DOHH2 (cell line): ENCODE measurements around the gene ZNF493.

Experiments
- H3F3A ChIP-seq: fragments of 200-600 bp; sonication (generic), shearing (Covaris generic); 2 replicates; pipeline ENCODE4 v1.6.0; 2016; ENCODE audit warnings: antibody characterized with exemption, mild to moderate bottlenecking; ENCODE audit not compliant: control insufficient read depth, insufficient read depth
- H3K27ac ChIP-seq: fragments of 200-600 bp; sonication (generic); 2 replicates; pipeline ENCODE4 v1.5.1; 2014; ENCODE audit warnings: low read depth, mild to moderate bottlenecking, low read length, moderate library complexity
- H3K27me3 ChIP-seq: fragments of 200-600 bp; sonication (generic); 2 replicates; pipeline ENCODE4 v1.6.1; 2014; ENCODE audit warnings: mild to moderate bottlenecking, low read length, mixed read lengths; ENCODE audit not compliant: control insufficient read depth
- H3K36me3 ChIP-seq: fragments of 200-600 bp; sonication (generic); 2 replicates; pipeline ENCODE4 v1.6.1; 2014; ENCODE audit warnings: mild to moderate bottlenecking, low read length, moderate library complexity, mixed read lengths; ENCODE audit not compliant: control insufficient read depth
- H3K4me1 ChIP-seq: fragments of 200-600 bp; sonication (generic); 2 replicates; pipeline ENCODE4 v1.6.1; 2014; ENCODE audit warnings: mild to moderate bottlenecking, low read length, mixed read lengths; ENCODE audit not compliant: control insufficient read depth
- H3K4me2 ChIP-seq: fragments of 200-600 bp; sonication (generic); 2 replicates; pipeline ENCODE4 v1.6.0; 2014; ENCODE audit warnings: mild to moderate bottlenecking, low read length, moderate library complexity
- H3K4me3 ChIP-seq: fragments of 200-600 bp; sonication (generic); 2 replicates; pipeline ENCODE4 v1.5.1; 2014; ENCODE audit warnings: mild to moderate bottlenecking, low read length, mixed read lengths
- H3K79me2 ChIP-seq: fragments of 200-600 bp; sonication (generic); 2 replicates; pipeline ENCODE4 v1.6.1; 2014; ENCODE audit warnings: mild to moderate bottlenecking, low read length, mixed read lengths; ENCODE audit not compliant: control insufficient read depth
- H3K9me2 ChIP-seq: fragments of 200-600 bp; sonication (generic); replicated peaks from 2 replicates; pipeline ENCODE4 v1.6.1; 2014; ENCODE audit warnings: mild to moderate bottlenecking, low read length, mixed read lengths; ENCODE audit not compliant: control insufficient read depth
- H3K9me3 ChIP-seq: fragments of 200-600 bp; sonication (generic); 2 replicates; pipeline ENCODE4 v1.6.1; 2014; ENCODE audit warnings: antibody characterized with exemption, low read length, mixed read lengths; ENCODE audit not compliant: control insufficient read depth, insufficient read depth
- H4K20me1 ChIP-seq: fragments of 200-600 bp; sonication (generic); 2 replicates; pipeline ENCODE4 v1.6.0; 2014; ENCODE audit warnings: low read depth, mild to moderate bottlenecking, antibody characterized with exemption, low read length, moderate library complexity; ENCODE audit not compliant: control insufficient read depth, insufficient read depth
- EZH2phosphoT487 ChIP-seq: fragments of 200-600 bp; sonication (generic); IDR thresholded peaks from 2 replicates; pipeline ENCODE4 v1.6.1; 2017; ENCODE audit warnings: borderline replicate concordance, mild to moderate bottlenecking, antibody characterized with exemption, low read length, moderate library complexity, mixed read lengths
- TF ChIP-seq, protein P1 (sequence below): fragments of 200-600 bp; sonication (generic); IDR thresholded peaks from one replicate; pipeline ENCODE4 v1.5.1; 2014; ENCODE audit warnings: antibody characterized with exemption, mild to moderate bottlenecking, low read depth, low read length; ENCODE audit not compliant: poor library complexity, severe bottlenecking

ZNF493 gene

DNA sequence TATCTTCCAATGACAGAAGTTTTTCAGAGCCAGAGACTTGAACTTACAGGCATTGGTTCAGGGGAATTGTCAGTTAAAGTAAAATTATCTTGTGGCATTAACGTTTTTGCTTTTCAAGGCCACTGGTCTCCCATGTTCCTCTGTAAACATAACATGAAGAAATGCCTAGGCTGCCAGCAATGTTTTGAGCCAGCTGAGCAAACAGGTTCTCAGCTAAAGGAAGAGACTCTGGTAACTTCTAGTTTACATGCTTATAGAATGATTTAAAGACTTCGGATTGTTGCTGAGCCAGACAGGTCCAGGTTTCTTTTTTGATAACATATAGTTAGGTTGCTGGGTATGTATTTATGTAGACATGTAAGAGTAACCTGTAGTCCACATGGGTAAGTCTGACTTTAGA, 35.7 kb downstream of the ZNF493 start:
- Histone ChIP-seq H3F3A (no peaks in the 10 kb centered on the region), H4K20me1 (no peaks in the 10 kb centered on the region), H3K27ac (no peak overlapping the region), H3K9me3 (peaks cover 3% of the 10 kb centered on the region; the same call in 1 of the 2 replicates), H3K27me3 (no peaks in the 10 kb centered on the region), H3K36me3 (no peaks in the 10 kb centered on the region), H3K4me2 (no peak overlapping the region), H3K4me1 (no peaks in the 10 kb centered on the region), H3K9me2 (no peaks in the 10 kb centered on the region), H3K4me3 (no peak overlapping the region), H3K79me2 (no peaks in the 10 kb centered on the region)
- TF ChIP-seq EZH2phosphoT487 = no peak

DNA sequence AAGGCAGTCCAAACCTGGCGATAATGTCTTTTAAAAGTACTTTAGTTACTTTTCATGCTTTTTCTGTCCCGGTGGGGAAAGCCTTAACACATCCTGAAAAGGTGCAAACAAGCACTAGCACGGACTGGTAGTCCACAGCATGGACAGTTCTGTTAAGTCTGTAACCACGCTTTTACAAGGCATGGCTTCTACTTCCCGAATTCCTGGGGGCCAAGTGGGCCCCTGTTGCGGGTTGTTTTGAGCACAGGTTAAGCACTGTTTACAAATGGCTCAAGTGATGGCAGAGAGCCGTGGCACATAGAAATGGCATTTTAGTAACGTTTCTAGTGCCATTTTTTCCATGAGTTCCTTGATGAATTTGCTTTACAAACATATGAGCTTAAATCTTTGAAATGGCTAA, 37.6 kb downstream of the ZNF493 start:
- H3K9me3 ChIP-seq = peaks cover 8% of the 10 kb centered on the region; the same call in 1 of the 2 replicates
- no peaks in the 10 kb centered on the region for H3K36me3 ChIP-seq
- no peaks in the 10 kb centered on the region for H3K4me1 ChIP-seq
- H3F3A ChIP-seq = no peaks in the 10 kb centered on the region
- H3K4me3 ChIP-seq = no peak overlapping the region
- no peaks in the 10 kb centered on the region for H3K27me3 ChIP-seq
- no peaks in the 10 kb centered on the region for H3K9me2 ChIP-seq
- TF ChIP-seq, protein P1, sequence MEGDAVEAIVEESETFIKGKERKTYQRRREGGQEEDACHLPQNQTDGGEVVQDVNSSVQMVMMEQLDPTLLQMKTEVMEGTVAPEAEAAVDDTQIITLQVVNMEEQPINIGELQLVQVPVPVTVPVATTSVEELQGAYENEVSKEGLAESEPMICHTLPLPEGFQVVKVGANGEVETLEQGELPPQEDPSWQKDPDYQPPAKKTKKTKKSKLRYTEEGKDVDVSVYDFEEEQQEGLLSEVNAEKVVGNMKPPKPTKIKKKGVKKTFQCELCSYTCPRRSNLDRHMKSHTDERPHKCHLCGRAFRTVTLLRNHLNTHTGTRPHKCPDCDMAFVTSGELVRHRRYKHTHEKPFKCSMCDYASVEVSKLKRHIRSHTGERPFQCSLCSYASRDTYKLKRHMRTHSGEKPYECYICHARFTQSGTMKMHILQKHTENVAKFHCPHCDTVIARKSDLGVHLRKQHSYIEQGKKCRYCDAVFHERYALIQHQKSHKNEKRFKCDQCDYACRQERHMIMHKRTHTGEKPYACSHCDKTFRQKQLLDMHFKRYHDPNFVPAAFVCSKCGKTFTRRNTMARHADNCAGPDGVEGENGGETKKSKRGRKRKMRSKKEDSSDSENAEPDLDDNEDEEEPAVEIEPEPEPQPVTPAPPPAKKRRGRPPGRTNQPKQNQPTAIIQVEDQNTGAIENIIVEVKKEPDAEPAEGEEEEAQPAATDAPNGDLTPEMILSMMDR = no peak
- H3K27ac ChIP-seq = no peak overlapping the region
- H4K20me1 ChIP-seq = no peaks in the 10 kb centered on the region
- no peak overlapping the region for H3K4me2 ChIP-seq
- no peaks in the 10 kb centered on the region for H3K79me2 ChIP-seq

DNA sequence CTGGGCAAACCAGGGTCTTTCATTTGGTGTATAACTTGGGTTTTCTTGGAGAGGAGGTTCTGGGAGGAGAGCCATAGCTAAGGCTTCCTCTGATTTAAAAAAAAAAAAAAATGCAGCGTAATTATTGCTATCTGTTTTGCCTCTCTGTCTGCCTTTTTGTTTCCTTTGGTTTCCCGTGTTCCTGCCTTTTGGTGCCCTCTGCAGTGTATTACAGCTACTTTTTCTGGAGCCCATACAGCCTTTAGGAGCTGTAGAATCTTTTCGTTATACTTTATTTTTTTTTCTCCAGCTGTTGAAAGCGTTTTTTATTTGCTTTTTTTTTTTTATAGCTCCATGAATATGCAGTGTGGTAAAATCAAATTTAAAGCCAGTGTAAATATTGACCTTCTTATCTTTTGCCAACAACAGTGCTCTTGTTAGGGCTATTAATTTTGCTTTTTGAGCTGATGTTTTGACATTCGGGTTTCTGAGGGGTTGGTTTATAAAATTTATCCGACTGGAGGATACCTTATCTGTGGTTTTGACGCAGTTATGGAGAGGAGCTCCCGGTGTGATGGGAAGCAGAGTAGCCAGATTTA, 38.1 kb downstream of the ZNF493 start:
- TF ChIP-seq, protein P1 = no peak
- TF ChIP-seq EZH2phosphoT487 = no peak

DNA sequence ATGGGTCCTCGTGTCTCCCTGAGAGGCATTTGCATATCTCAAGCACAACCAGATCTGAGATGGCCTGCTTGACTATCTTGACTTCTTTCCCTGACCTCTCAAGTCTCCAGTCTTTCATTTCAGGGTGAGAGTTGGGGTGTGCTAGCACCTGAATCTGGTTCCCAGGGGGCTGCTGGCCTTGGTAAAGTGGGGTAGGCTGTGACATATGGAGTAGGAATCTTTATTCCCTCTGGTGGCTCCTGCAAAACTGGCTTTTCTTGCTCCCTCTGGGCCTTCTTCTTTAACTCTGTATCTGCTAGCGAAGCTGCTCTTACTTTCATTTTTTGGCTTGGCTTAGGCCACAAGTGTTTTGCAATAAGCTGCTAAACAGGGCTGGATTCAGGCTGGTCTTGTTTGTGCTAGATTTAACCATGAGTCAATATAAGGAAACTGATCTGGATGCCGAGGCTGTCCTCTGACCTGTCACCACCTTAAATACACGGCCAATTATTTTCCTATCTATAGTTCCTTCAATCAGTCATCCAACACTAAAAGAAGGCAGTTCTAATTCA, 42.3 kb downstream of the ZNF493 start:
- Histone ChIP-seq H3K4me3 (no peak overlapping the region), H3K27ac (no peak overlapping the region), H4K20me1 (no peaks in the 10 kb centered on the region), H3K79me2 (no peaks in the 10 kb centered on the region), H3F3A (no peaks in the 10 kb centered on the region), H3K4me2 (no peak overlapping the region), H3K27me3 (no peaks in the 10 kb centered on the region), H3K4me1 (no peaks in the 10 kb centered on the region), H3K9me3 (peaks cover 8% of the 10 kb centered on the region; the same call in 1 of the 2 replicates), H3K36me3 (no peaks in the 10 kb centered on the region), H3K9me2 (no peaks in the 10 kb centered on the region)
- no peak for TF ChIP-seq EZH2phosphoT487
- TF ChIP-seq, protein P1 = no peak

More for the DNA sequence above, 38.1 kb downstream of the ZNF493 start:
- no peaks in the 10 kb centered on the region for H3K36me3 ChIP-seq
- no peaks in the 10 kb centered on the region for H3K4me1 ChIP-seq
- no peak overlapping the region for H3K4me3 ChIP-seq
- H3F3A ChIP-seq = no peaks in the 10 kb centered on the region
- no peaks in the 10 kb centered on the region for H3K9me2 ChIP-seq
- H3K79me2 ChIP-seq = no peaks in the 10 kb centered on the region
- no peaks in the 10 kb centered on the region for H3K27me3 ChIP-seq
- H3K27ac ChIP-seq = no peak overlapping the region
- no peaks in the 10 kb centered on the region for H4K20me1 ChIP-seq
- peaks cover 8% of the 10 kb centered on the region; the same call in 1 of the 2 replicates for H3K9me3 ChIP-seq
- no peak overlapping the region for H3K4me2 ChIP-seq
